HG03354 (cell line): ENCODE results near the gene ATF7IP.
A peak's percentile ranks its signal among the peaks of the same experiment; 100 is the strongest.

Experiments
- ATAC-seq: cut with Tn5 transposase; IDR thresholded peaks from one replicate; pipeline ENCODE4 v1.9.1; 2021; ENCODE audit warnings: mild to moderate bottlenecking; ENCODE audit not compliant: unreplicated experiment, poor library complexity, severe bottlenecking

The ATF7IP gene

DNA sequence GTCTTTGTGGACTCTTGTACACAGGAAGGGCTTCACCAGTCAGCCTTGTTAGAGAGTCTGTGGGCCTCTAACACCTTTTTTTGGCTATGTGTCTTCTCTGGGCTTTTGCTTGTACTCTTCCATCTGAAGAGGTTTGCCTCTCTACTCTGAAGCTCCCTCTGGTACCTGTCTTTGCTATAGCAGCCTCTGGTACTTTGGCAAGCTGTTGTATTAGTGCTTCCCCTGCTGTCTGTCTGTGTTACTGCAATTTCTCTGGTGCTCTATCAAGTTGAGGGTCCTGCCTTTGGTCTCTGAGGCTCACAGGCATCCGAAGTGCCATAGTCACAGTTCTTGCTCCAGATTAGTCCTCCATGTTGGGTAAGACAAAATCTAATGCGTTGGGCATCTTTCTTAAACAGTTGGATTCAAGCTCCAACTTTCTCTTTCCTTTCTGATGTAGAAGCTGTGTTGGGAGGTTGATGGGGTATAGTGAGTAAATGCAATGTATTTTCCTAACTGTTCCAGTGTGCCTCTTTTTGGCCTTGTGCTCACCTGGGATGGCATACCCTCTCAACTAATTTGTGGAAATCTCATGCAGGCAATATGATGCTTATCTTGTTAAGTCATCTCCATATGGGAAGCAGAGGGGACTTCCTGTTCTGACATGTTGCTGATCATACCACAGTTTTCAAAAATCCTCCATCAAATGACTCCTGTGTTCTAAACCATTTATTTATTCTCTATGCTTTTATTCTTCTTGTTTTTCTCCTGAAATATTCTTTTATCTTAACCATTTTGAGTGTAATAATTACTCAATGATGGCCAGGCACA, 88.8 kb downstream of the ATF7IP start:
- peak; percentile 82 for ATAC-seq

DNA sequence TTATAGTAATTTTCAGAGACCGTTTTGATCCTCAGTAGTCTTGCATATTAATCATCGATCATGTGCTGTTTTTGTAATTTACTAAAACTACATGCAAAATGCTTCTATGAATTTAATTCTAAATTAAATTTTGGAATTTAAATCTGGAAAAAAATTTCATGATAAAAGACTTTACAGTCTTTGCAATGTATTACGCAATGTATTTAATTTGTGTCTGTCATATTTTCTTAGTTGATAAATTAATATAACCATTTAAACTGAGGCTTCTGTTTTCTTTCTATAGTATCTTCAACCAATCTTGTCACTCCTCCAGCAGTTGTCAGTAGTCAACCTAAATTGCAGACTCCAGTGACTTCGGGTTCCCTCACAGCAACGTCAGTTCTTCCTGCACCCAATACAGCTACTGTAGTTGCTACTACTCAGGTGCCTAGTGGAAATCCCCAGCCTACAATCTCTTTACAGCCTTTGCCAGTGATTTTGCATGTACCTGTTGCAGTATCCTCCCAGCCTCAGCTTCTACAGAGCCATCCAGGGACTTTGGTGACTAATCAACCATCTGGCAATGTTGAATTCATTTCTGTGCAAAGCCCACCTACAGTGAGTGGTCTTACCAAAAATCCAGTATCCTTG, 94.8 kb downstream of the ATF7IP start:
- ATAC-seq: no peak

DNA sequence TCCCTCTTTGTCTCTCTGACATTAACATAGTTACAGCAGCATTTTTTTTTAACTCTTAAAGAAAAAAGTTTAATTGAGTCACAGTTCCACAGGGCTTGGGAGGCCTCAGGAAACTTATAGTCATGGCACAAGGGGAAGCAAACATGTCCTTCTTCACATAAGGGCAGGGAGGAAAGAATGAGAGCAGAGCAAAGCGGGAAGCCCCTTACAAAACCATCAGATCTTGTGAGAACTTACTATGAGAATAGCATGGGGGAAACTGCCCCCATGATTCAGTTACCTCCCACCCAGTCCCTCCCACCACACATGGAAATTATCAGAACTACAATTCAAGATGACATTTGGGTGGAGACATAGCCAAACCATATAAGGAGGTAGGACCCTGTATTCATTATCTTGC, 106.0 kb downstream of the ATF7IP start:
- ATAC-seq: no peak

DNA sequence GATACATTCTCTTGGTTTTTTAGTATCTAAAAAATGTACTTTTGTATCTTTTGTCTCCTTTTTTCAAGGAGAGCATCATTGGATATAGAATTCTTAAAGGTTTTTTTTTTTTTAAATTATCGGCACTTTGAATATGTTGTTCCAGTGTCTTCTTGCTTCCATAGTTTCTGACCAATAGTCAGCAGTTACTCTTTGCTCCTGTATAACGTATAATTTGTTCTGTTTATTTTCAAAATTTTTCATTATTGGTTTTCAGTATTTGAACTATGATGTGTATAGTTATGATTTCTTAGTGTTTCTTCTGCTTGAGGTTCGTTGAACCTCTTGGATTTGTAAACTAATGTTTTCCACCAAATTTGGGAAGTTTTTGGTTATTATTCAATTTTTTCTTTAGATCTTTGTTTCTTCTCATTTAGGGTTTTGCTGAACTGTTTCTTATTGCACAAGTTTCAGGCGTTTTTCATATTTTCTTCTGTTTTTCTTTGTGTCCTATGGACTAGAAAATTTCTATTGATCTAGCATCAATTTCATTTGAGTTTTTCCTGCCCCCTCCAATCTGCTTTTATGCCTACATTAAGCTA, 108.3 kb downstream of the ATF7IP start:
- no peak for ATAC-seq

DNA sequence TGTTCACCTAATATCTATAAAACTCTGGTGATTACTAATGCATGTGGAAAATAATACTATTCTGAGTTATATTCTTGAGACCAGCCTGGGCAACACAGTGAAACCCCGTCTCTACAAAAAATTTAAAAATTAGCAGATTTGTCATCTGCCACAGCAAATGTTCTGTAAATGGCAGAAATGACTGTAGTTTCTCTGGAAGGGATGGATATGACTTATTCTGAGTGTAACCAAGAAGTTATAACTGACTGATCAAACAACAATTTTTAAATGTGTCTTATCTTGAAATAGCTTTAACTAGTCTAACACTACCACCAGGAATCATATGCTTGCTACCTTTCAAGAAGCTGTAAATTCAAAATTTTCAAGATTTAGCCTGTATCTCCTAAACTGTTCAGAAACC, 113.5 kb downstream of the ATF7IP start:
- ATAC-seq: no peak

DNA sequence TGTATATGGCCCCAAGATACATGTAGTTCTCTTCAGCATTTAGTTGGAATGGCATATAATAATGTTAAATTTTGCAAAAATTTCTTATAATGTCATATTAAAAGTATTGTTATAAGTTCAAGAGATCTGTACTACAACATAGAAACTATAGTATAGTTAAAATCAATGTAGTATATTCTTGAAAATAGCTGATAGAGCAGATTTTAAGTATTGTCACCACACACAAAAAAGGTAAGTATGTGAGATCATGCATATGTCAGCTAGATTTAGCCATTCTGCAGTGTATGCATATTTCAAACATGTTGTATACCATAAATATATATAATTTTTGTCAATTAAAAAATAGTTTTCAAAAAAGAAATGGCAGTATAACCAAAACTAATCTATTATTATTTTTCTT, 115.7 kb downstream of the ATF7IP start:
- ATAC-seq: no peak

DNA sequence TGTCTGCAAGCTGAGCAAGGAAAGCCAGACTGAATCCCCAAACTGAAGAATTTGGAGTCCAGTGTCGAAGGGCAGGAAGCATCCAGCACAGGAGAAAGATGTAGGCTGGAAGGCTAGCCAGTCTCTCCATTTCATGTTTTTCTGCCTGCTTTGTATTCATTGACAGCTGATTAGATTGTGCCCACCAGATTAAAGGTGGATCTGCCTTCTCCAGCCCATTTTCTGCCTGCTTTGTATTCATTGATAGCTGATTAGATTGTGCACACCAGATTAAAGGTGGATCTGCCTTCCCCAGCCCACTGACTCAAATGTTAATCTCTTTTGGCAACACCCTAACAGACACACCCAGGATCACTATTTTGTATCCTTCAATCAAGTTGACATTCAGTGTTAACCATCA, 116.9 kb downstream of the ATF7IP start:
- ATAC-seq: no peak

DNA sequence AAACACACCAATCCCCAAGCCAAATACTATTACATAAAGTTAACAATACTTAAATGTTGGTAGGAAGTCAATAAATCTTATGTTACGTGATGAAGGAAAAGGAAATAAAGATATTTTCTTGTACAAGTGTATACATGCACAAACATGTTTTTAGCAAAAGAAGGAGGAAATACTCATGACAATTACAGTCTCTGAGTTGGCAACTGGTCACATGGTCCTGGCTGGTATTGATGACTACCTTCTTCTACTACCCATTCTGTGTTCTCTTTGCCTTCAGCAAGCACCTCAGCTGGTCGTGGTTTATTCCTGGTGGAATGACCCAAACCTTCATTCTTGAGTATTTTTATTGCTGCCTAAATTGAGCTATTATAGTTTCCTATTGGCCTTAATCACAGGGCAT, 117.4 kb downstream of the ATF7IP start:
- no peak for ATAC-seq

DNA sequence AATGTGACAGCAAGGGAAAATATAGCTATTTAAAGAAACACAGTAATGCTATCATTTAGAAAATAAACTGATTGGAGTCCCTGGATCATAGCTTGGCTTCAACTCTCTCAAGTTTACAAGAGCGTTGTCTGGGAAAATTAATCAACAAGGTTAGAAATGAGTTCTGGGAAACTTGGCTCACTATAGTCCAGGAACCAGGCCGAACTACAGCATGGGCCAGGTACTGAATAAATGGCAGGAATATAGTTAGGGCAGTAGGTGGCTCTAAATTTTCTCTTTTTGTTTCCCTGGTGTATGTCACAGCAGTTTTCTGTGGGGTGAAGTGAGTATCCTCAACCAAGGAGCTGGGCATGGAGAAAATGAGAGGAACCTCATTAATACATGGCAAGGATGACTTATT, 129.8 kb downstream of the ATF7IP start:
- ATAC-seq: no peak

DNA sequence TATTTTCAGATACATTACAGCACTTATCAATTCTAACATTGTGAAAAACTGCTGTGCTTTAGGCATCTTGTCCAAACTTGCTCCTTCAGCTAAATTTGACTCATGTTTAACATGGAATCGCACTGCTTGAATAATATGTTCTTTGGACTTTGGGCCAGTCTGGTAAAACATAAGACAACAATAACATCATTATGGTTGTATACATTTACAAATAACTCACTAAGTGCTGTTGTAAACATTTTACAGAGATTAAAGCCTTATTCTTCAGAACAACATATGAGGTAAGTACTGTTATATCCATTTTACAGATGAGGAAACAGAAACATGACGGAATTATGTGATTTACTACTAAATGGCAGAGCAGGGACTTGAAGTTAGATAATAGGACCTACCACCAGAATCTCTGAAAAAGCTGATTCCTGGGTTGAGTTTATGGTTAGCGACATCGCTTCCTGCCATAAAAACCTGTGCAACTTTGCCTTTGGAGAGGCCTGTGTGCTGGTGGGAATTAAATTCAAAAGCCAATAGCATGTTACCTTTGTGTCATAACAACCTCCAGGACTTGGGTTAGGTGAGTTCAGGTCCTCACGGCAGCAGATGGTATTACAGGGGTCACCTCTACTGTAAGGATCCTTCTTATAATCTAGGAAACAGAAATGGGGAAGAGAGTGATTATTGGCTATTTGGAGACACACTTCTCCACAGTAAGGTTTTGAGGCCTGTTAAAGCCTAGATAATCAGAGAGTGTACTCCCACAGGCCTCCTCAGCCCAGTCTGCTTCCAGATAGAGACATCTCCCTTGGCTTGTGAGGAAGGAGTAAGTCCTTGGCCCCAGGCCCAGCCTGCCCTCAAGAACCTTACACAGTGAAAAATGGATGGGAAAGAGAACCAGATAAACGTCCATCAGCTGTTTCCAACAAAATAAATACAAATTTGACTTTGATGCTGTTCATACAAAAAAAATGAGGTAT, 140.4 kb downstream of the ATF7IP start:
- ATAC-seq: no peak

DNA sequence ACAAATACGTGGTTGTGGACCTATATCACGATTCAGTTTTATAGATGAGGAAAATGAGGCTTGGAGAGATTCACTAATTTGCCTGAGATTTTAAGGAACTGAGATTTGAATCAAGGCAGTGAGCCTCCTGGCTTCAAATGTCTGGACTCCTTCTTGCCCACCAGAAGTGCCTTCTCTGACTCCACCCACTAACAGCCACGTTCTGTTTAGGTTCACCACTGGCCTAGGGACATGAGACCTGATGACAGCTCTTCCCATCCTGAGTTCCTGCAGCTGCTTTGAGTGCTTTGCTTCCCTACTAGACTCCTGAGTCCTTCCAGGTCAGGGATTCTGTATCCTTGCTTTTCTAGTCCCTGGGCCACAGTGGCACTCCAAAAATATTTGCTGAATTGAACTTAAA, 145.1 kb downstream of the ATF7IP start:
- ATAC-seq: no peak

DNA sequence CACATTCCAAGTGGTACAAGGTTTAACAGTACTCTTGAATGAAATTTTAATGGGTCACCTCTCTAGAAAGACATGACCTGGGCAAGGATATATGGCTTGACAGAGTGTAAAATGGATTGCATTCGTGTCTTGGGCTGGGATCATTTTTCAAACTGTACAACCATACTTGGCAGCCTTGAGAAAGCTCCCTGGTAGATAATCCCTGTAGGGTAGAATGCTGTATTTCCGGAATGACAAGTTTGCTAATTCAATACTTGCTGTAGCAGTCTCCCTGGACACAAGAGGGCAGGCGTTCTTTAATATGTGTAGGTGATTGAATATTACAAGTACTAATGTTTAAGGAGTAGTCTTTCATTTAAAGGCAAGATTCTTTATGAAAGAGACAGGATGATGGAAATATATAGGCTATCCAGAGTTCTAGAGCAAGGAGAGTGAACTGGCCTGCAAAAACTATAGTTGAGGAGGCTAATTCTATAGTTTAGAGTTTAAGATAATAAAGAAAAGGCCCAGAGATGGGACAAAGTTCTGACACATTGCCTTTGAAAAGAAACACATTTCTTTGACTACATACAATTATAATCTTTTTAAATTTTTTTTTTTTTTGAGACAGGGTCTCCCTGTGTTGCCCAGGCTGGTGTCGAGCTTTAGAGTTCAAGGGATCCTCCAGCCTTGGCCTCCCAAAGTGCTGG, 148.8 kb downstream of the ATF7IP start:
- peak; percentile 71 for ATAC-seq

DNA sequence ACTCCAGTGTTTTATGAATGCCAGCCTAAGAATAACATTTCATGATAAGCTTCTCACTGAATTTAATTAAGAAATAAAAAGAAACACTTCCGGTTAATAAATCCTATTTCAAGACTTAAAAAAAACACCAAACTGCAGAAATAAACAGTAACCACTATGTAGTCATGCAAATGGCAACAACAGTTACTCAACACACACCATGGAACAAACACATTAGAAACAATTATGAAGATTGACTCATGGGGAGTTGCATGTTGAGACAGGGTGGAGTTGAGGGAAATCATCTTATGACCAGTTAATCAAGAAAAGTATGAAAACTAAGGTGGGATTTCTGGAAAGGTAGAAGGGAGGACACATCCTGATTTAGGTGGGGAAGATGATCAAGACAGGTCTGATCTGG, 149.5 kb downstream of the ATF7IP start:
- no peak for ATAC-seq

DNA sequence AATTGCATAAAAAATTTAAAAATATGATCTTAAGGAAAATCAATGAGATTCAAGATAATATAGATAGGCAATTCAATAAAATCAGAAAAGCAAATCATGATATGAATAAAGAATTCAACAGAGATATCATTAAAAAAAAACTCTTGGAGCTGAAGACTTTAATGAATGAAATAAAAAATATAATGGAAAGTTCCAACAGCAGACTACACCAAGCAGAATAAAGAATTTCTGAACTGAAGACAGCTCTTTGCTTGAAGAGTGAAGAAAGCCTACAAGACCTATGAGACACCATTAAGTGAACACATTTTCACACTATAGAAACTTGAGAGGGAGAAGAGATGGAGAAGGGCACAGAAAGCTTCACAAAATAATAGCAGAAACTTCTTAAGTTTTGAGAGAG, 156.3 kb downstream of the ATF7IP start:
- no peak for ATAC-seq

DNA sequence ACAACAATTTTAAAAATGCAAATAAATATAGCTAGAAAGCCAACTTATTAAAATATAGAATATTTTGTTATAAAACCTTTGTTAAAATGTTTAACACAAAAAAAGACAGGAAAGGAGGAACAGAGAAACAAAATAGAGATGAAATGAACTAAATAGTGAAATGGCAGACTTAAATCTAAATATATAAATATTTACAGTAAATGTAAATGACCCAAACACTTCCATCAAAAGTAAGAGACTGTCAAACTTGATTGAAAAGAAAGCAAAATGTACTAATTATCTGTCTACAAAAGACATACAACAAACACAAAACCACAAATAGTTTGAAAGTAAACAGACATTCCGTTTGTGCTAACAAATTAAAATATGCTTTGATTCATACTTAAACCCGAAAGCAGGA, 160.5 kb downstream of the ATF7IP start:
- no peak for ATAC-seq

DNA sequence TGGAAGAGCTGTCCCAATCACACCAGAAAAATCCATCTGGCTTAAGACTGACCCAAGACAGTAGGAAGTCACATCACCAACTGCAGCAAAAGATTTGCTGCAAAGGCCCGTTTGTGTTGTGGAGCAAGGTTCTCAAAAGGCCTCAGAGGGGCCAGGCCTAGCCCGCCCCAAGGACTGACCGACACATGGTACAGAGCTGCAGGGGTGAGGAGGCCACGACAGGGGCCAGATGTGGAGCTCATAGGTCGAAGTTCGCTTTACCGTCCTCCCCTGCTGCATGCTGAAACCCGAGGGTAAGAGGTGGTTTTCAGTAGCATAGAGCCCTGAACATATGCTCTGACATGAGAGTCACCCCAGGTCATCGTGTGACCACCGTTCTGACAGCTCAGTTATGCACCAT, 166.7 kb downstream of the ATF7IP start:
- ATAC-seq: no peak

DNA sequence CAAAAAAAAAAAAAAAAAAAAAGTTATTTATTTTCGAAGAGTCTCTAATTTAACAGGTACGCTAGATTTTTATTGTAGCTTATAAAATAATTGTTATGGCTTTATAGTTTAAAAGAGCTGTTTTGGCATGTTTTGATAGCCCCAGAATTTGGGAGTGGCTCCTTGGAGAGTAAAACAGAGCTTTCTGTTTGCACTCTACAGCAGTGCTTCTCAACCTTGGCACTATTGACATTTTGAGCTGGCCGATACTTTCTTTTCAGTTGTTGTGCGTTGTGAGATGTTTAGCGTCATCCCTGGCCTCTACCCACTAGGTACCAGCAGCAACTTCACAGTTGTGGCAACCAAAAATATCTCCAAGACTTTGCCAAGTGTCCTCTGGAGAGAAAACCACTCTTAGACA, 171.6 kb downstream of the ATF7IP start:
- ATAC-seq: no peak

DNA sequence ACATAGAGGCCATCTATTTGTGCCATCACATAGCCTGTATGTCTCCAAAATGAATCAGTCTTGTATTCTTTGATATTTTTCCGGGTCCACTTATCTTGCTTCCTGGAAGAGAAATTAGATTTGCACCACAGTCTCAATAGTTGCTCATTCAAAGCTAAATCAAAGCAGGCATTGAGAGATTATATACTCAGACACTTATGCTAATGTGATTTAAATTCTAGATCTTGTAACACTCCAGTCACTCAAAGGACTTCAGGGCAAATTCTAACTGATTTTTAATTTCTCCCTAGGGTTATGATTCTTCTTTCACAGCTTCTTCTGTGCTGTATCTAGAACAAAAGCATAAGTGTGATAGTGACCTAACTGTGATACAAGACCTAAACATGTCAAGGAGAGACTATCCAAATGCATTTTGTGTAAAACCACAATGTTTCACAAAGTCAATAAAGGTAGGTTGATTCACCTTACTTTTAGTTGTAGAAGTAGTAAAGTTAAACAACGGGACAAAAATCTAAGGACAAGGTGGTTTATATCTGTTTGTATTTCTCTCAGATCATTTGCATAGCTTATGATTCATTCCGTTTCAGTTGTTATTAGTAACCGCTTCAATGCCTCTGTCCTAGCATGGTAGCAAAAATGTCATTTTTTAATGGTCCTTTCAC, 175.4 kb downstream of the ATF7IP start:
- peak; percentile 85 for ATAC-seq
